Sigmoid colon (tissue), 7 donors: ENCODE data around the gene PHLPP1. TPM values are rescaled to one million over a fixed set of nuclear protein-coding genes. Genes with fewer than 3 reads are reported as not detected.

Experiments used
- DNase-seq: peaks from one replicate; pipeline ENCODE4 v3.0.0-alpha.2; 2019
- H3K27ac ChIP-seq, 4 donors: fragments of 200-600 bp; sonication (generic); one replicate each; pipeline ENCODE4 v1.5.1; 2016 to 2019; ENCODE audit warnings: mild to moderate bottlenecking in 1 of 4
- H3K27me3 ChIP-seq, 3 donors: fragments of 200-600 bp; sonication (generic); one replicate each; pipeline ENCODE4 v1.5.1; 2019; ENCODE audit warnings: mild to moderate bottlenecking in 1 of 3
- H3K36me3 ChIP-seq, 4 donors: fragments of 200-600 bp; sonication (generic); one replicate each; pipeline ENCODE4 v1.5.1; 2016 to 2019
- H3K4me1 ChIP-seq, 4 donors: fragments of 200-600 bp; sonication (generic); one replicate each; pipeline ENCODE4 v1.5.1; 2017 to 2019
- H3K4me3 ChIP-seq, 4 donors: fragments of 200-600 bp; sonication (generic); one replicate each; pipeline ENCODE4 v1.5.1; 2017 to 2019; ENCODE audit warnings: mild to moderate bottlenecking in 2 of 4, moderate library complexity in 1 of 4
- H3K9me3 ChIP-seq, 4 donors: fragments of 200-600 bp in 3 of 4; sonication (generic) in 3 of 4; one replicate each; pipeline versions ENCODE4 v1.5.1 to v1.6.1; 2013 to 2019
- CTCF ChIP-seq, 4 experiments: fragments of 450-650 bp in 3 of 4; fragments of 200-600 bp in 1 of 4; IDR thresholded peaks; one replicate each; pipeline ENCODE4 v1.5.1; 2016 to 2019; ENCODE audit warnings: antibody characterized with exemption in 4 of 4, mild to moderate bottlenecking in 3 of 4, moderate library complexity in 2 of 4
- EP300 ChIP-seq, 4 donors: sonication (generic); formaldehyde crosslinking; IDR thresholded peaks; one replicate each; pipeline ENCODE4 v1.6.1; 2017; ENCODE audit warnings: antibody characterized with exemption in 4 of 4
- POLR2A ChIP-seq, 2 donors: fragments of 450-650 bp; IDR thresholded peaks; one replicate each; pipeline ENCODE4 v1.6.1; 2016; ENCODE audit warnings: antibody characterized with exemption in 2 of 2, mild to moderate bottlenecking in 2 of 2, moderate library complexity in 2 of 2
- POLR2AphosphoS5 ChIP-seq, 4 donors: sonication (generic); formaldehyde crosslinking; IDR thresholded peaks; one replicate each; pipeline ENCODE4 v1.6.1; 2017; ENCODE audit warnings: antibody characterized with exemption in 4 of 4
- WGBS, 2 donors: extraction: QIAGEN DNeasy Blood & Tissue Kit; methylation state at CpG; one replicate each; pipeline ENCODE4 v1.1.7; 2013; 5-methylcytosine and 5-hydroxymethylcytosine counted together
- intact Hi-C: fragments of 100-400 bp; cut with DNase I; formaldehyde crosslinking; loops from one replicate; pipeline ENCODE4 v1.15.1; 2023
- polyA plus RNA-seq, 3 donors: library from polyadenylated mRNA; stranded (reverse); fragments of 200-250 nt; gene quantifications; one replicate each; pipeline ENCODE4 v1.2.3, GENCODE V29; 2013
- total RNA-seq, 4 donors: library from RNA; depleted of rRNA; stranded (reverse); fragments of >200 nt; gene quantifications; one replicate each; pipeline ENCODE4 v1.1.0, GENCODE V29; 2016
- donor health status: healthy with polysubstance abuse.
- donor health status: Bipolar disorder and iron deficiency.
- donor health status: healthy.

The PHLPP1 gene
- total and polyA plus RNA-seq, 7 donors = 4.2 to 18.6 (median 7.1) TPM

DNA sequence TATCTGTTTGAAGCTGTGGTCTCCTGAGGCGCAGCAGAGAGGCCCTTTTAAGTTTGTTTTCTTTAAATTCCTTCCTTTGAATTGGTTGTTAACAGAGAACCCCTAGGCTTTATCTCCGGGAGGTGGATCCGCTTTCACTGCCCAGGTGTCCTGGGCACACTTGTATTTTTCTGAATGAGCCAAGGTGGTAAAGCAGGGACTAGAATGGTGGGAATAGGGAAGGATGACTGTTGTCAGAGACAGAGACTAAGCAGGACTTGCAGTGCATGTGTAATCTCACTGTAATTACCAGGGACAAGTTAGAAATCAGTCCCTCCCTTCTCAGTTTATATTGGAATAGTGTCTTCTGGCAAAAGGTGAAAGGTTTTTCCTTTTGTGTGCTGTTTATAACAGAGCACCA is 72.8 kb downstream of the PHLPP1 start:
- Histone ChIP-seq H3K4me1 (peaks cover 0 to 89% (median 76%) of the 10 kb centered on the region in 4 donors), H3K4me3 (no peak overlapping the region), H3K27me3 (no peaks in the 10 kb centered on the region), H3K36me3 (no peaks in the 10 kb centered on the region), H3K9me3 (no peaks in the 10 kb centered on the region), H3K27ac (peak overlapping the region in 1 of 4 donors; percentile 62)
- WGBS, 2 donors = 25 to 72% methylated on average over 3 of the region's 3 CpGs
- TF ChIP-seq EP300 (IDR thresholded peaks at IDR 0.05) (no peak), POLR2A (IDR thresholded peaks at IDR 0.05) (no peak), POLR2AphosphoS5 (IDR thresholded peaks at IDR 0.05) (peak in 3 of 4 donors; percentile 41 to 74 (median 52)), CTCF (IDR thresholded peaks at IDR 0.05) (no peak)
- intact Hi-C loops = no loop called here
- no peak for DNase-seq

DNA sequence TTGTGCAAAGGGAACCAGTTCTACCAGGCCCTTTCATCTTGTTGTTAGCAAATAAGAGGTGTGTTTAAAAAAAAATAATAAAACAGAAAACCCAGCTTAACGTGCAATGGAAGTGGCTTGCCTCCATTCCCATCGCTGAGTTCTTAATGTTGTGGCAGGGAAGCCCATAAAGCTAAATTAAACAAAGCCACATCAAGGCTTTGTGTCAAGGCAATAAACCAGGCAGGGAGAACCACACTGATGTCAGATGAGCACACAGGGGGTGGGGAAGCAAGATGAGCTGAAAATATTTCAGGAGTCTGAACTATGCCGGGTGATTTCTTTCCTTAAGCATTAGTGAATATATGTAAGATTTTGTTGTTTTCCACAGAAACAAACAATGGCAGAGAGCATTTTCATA is 73.5 kb downstream of the PHLPP1 start:
- Histone ChIP-seq H3K36me3 (no peaks in the 10 kb centered on the region), H3K27me3 (no peaks in the 10 kb centered on the region), H3K9me3 (no peaks in the 10 kb centered on the region), H3K4me1 (peaks cover 0 to 85% (median 72%) of the 10 kb centered on the region in 4 donors), H3K27ac (peak overlapping the region in 2 of 4 donors; percentile 26 to 62), H3K4me3 (no peak overlapping the region)
- TF ChIP-seq CTCF (IDR thresholded peaks at IDR 0.05) (no peak), EP300 (IDR thresholded peaks at IDR 0.05) (no peak), POLR2AphosphoS5 (IDR thresholded peaks at IDR 0.05) (peak; percentile 25 to 68 (median 46)), POLR2A (IDR thresholded peaks at IDR 0.05) (no peak)
- WGBS, 2 donors = 10 to 38% methylated on average over 3 of the region's 3 CpGs
- no peak for DNase-seq
- intact Hi-C loops = no loop called here

GRCh38 chr18:62790871-62791772 is 75.8 kb downstream of the PHLPP1 start:
- Histone ChIP-seq H3K4me3 (no peak overlapping the region), H3K27me3 (no peaks in the 10 kb centered on the region), H3K4me1 (peaks cover 0 to 65% (median 52%) of the 10 kb centered on the region in 4 donors), H3K9me3 (no peaks in the 10 kb centered on the region), H3K27ac (peak overlapping the region in 3 of 4 donors; percentile 20 to 62 (median 44)), H3K36me3 (no peaks in the 10 kb centered on the region)
- intact Hi-C loops = loop anchor here (2.0 to 10.0 kb wide), 2 partner anchors 70 to 266 kb away; partner anchors contain the start of gene ZCCHC2
- TF ChIP-seq EP300 (IDR thresholded peaks at IDR 0.05) = no peak
- no peak for TF ChIP-seq CTCF (IDR thresholded peaks at IDR 0.05)
- peak in 3 of 4 donors; percentile 62 to 68 (median 63) for TF ChIP-seq POLR2AphosphoS5 (IDR thresholded peaks at IDR 0.05)
- TF ChIP-seq POLR2A (IDR thresholded peaks at IDR 0.05) = no peak
- 73 to 76% methylated on average over 7 of the region's 7 CpGs for WGBS, 2 donors
- no peak for DNase-seq

- 79 to 81% methylated on average over 1 of the region's 1 CpG for WGBS, 2 donors
- Histone ChIP-seq H3K4me3 (no peak overlapping the region), H3K27me3 (no peaks in the 10 kb centered on the region), H3K36me3 (no peaks in the 10 kb centered on the region), H3K27ac (peak overlapping the region in 1 of 4 donors; percentile 62), H3K4me1 (peaks cover 0 to 61% (median 49%) of the 10 kb centered on the region in 4 donors), H3K9me3 (no peaks in the 10 kb centered on the region)
- no peak for DNase-seq
- intact Hi-C loops = loop anchor here (10.0 kb wide), 1 partner anchor 267 kb away; the partner anchor contains the start of gene ZCCHC2
- TF ChIP-seq POLR2AphosphoS5 (IDR thresholded peaks at IDR 0.05) (no peak), EP300 (IDR thresholded peaks at IDR 0.05) (no peak), POLR2A (IDR thresholded peaks at IDR 0.05) (no peak), CTCF (IDR thresholded peaks at IDR 0.05) (no peak)
These were observed 76.7 kb downstream of the PHLPP1 start for GRCh38 chr18:62792016-62792415.
